IPS-20b (cell line): ENCODE data around the gene BGN.

Experiments used
- H3K27ac ChIP-seq: one replicate; pipeline ENCODE4 v1.5.1; 2013; ENCODE audit warnings: low read length
- H3K27me3 ChIP-seq: 2 replicates; pipeline ENCODE4 v1.6.1; 2013; ENCODE audit warnings: mild to moderate bottlenecking, low read length, inconsistent platforms; ENCODE audit not compliant: insufficient read depth
- H3K36me3 ChIP-seq: 2 replicates; pipeline ENCODE4 v1.6.1; 2013; ENCODE audit warnings: low read depth, mild to moderate bottlenecking, inconsistent platforms, low read length, moderate library complexity; ENCODE audit not compliant: insufficient read depth
- H3K4me1 ChIP-seq: 2 replicates; pipeline ENCODE4 v1.6.1; 2013; ENCODE audit warnings: mild to moderate bottlenecking, control low read depth, inconsistent platforms, low read length, moderate library complexity; ENCODE audit not compliant: insufficient read depth
- H3K4me3 ChIP-seq: 2 replicates; pipeline ENCODE4 v1.5.1; 2013; ENCODE audit warnings: mild to moderate bottlenecking, low read length, inconsistent platforms
- H3K9ac ChIP-seq: 2 replicates; pipeline ENCODE4 v1.6.1; 2013; ENCODE audit warnings: low read depth, mild to moderate bottlenecking, inconsistent platforms, low read length, moderate library complexity
- H3K9me3 ChIP-seq: 2 replicates; pipeline ENCODE4 v1.6.1; 2013; ENCODE audit warnings: mild to moderate bottlenecking, low read depth, low read length, inconsistent platforms; ENCODE audit not compliant: insufficient read depth

BGN gene

DNA sequence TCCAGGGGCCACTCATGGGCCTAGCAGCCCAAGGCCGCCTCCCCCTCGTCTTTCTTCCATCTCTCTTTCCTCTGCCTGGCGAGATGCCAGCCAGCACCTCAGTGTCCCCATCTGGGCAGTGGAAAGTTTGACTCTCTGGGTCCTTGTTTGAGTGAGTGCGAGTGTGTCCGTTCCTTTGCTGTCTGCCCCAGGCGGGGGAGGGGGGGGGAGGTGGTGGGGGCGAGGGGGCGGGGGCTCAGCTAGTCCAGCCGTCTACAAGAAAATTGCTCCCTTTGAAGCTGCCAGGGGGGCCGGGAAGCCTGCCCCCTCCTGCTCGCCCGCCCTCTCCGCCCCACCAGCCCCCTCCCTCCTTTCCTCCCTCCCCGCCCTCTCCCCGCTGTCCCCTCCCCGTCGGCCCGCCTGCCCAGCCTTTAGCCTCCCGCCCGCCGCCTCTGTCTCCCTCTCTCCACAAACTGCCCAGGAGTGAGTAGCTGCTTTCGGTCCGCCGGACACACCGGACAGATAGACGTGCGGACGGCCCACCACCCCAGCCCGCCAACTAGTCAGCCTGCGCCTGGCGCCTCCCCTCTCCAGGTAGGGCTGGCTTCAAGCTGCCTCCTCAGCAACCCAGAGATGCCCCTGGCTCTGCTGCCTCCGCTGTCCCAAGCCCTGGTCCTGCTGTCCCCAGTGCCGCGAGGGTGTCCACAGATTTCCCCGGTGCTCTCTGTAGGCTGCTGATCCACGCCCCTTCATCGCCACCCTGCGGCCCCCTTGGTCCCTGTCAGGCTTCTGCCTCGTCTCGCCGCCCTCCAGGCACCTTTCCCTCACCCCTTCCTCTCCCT lies at the start of gene BGN:
Gene BGN (plus strand): TSS at position 440 of the 821 bp plus-strand sequence. CDS start 9,652 bp downstream, outside the sequence.
- Histone ChIP-seq H3K4me1 (no peaks in the 10 kb centered on the region), H3K36me3 (no peaks in the 10 kb centered on the region), H3K27ac (no peak within 1 kb of the TSS), H3K9me3 (no peaks in the 10 kb centered on the region), H3K4me3 (peak within 1 kb of the TSS; percentile 57; the same call in 1 of the 2 replicates), H3K27me3 (no peaks in the 10 kb centered on the region; the same call in 1 of the 2 replicates), H3K9ac (no peak within 1 kb of the TSS)

DNA sequence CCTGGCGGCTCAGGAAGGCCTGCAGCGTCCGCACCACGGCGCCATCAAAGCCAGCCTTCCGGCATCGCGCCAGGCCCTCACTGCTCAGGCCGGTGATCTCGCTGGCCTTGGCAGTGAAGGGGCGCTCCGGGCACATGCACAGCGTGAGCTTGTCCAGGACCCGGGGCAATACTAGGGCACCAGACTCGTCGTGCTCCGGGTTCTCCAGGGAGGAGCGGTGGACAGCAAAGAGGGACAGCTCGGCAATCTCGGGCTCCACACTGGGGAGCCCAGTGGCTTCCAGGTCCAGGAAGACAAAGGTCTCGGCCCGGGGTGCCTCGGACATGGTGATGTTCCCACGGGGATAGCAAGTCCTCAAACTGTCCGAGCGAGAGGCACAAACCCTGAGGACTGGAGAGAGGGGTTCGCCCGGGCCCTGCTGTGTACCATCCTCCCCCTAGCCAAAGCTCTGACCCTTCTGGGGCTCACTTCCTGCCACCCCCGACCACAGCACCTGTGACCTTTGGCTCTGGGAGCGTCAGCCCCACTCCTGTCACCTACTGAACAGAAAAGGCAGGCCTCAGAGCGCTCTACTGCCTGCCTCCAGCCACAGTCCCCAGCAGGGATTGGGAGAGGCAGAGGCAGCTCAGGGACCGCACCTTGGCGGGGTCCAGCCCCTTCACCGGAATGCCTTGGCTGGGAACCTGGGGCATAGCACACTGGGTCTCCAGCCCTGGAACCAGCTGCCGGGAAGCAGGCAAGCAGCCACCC lies 49.5 kb upstream of the BGN start:
- no peak overlapping the region for H3K4me3 ChIP-seq
- no peaks in the 10 kb centered on the region for H3K36me3 ChIP-seq
- H3K9me3 ChIP-seq: no peaks in the 10 kb centered on the region
- H3K9ac ChIP-seq: no peak overlapping the region
- no peaks in the 10 kb centered on the region for H3K4me1 ChIP-seq
- H3K27me3 ChIP-seq: no peaks in the 10 kb centered on the region
- no peak overlapping the region for H3K27ac ChIP-seq

DNA sequence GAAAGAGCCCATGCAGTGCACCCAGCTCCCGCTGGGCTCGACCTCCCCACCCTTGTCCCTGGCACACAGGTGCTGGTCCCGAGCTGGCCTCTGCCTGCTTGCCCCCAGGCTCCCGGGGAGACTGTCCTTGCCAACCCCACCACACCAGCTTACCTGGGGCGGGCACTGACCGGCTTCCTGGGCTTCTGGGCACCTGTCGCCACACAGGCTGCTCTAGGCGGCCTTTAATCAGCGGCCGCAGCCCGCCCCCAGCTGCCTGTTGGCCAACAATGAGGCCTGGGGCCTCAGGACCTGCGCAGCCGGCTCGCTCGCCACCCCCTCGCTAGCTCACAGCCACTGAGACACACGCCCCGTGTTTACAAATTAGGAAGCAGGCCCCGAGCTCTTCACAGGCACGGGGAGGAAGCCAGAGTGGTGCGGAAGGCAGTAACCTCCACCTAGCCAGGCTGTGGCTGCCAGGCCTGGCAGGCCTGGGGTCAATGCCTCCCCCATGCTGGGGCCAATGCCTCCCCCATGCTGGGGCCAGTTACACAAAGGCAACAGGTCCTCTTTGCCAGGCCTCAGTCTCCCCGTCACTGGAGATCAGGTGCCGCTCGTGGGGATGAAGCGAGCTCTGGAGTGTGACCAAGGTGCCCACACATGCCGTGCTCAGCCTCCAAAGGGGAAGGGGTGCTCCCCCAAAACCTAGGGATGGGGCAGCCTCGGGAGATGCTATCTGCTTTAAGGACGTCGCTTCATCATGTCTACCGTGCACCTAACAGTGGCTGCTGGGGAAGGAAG lies 48.7 kb upstream of the BGN start, which contains the start of gene TREX2:
Gene TREX2 (minus strand): TSS at position 201 of the 780 bp plus-strand sequence. CDS start 626 bp downstream, outside the sequence.
- Histone ChIP-seq H3K27me3 (no peaks in the 10 kb centered on the region), H3K4me3 (no peak within 1 kb of the TSS), H3K27ac (no peak within 1 kb of the TSS), H3K4me1 (no peaks in the 10 kb centered on the region), H3K9me3 (no peaks in the 10 kb centered on the region), H3K9ac (no peak within 1 kb of the TSS), H3K36me3 (no peaks in the 10 kb centered on the region)

DNA sequence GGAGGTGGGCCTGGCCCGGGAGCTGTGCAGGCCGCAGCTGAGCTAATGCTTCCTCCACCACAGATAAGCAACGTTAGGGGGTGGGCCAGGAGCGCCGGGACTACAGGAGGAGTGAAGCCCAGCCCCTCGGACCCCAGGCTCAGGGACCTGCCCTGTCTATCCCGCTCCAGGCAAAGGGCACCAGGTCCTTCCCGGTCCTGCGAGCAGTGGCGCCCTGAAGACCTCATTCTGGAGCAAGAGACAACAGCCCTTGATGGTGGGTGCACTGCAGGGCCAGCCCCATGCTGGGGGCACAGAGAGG lies 48.2 kb upstream of the BGN start:
- no peaks in the 10 kb centered on the region for H3K36me3 ChIP-seq
- no peak overlapping the region for H3K27ac ChIP-seq
- no peaks in the 10 kb centered on the region for H3K4me1 ChIP-seq
- no peak overlapping the region for H3K9ac ChIP-seq
- H3K27me3 ChIP-seq: no peaks in the 10 kb centered on the region
- no peak overlapping the region for H3K4me3 ChIP-seq
- no peaks in the 10 kb centered on the region for H3K9me3 ChIP-seq

DNA sequence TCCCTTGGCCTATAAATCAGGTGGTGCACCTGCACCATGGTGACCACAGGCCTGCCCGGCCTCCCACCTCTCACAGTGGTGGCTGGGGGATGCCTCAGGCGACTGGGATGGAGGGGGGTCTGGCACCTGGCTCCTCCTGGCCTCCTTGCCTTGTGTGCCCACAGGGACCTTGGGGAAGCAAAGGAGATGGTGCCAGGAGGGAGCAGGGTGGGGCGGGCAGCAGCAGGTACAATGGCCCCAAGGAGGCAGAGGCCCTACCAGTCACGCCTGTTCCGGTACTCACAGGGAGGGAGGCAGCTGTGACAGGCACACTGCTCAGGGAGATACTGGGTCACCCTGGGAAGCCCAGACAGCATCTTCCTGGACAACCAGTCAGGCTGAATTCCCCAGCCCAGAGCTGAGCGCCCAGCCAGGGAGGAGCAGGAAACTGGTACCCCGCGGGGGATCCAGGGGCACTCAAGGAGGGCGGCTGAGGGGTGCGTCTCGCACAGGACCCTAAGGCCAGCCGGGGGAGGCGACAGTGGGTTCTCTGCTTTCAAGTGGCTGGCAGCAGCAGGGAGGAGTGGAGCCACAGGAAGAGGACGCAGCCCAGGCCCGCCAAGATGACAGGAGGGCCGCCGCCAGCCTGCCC lies 47.7 kb upstream of the BGN start:
- H3K27ac ChIP-seq: no peak overlapping the region

DNA sequence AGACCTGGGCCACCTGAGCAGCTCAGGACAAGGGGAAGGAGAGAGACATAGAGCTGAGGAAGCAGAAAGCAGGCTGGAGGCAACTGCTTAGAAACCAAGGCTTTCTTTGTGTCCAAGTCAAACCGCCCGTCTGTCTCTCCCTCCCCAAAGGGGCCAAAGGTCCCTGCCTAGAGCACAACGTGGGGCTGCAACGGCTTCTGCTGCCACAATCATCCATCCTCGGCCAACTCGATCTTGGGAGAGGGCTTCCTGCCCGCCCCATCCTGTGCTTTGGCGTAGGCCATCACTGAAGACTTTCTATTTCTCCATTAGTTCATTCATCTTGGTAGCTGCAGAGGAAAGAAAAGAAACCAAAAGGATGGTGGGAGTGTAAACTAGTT lies 47.2 kb upstream of the BGN start:
- H3K4me3 ChIP-seq: no peak overlapping the region
- H3K36me3 ChIP-seq: peaks cover 5% of the 10 kb centered on the region; the same call in 1 of the 2 replicates
- no peak overlapping the region for H3K9ac ChIP-seq
- H3K9me3 ChIP-seq: no peaks in the 10 kb centered on the region
- H3K27me3 ChIP-seq: no peaks in the 10 kb centered on the region
- H3K4me1 ChIP-seq: no peaks in the 10 kb centered on the region
- H3K27ac ChIP-seq: no peak overlapping the region

More for the DNA sequence above, 47.7 kb upstream of the BGN start:
- H3K36me3 ChIP-seq: peaks cover 3% of the 10 kb centered on the region; the same call in 1 of the 2 replicates
- no peak overlapping the region for H3K9ac ChIP-seq
- no peaks in the 10 kb centered on the region for H3K4me1 ChIP-seq
- H3K4me3 ChIP-seq: no peak overlapping the region
- no peaks in the 10 kb centered on the region for H3K27me3 ChIP-seq
- no peaks in the 10 kb centered on the region for H3K9me3 ChIP-seq

DNA sequence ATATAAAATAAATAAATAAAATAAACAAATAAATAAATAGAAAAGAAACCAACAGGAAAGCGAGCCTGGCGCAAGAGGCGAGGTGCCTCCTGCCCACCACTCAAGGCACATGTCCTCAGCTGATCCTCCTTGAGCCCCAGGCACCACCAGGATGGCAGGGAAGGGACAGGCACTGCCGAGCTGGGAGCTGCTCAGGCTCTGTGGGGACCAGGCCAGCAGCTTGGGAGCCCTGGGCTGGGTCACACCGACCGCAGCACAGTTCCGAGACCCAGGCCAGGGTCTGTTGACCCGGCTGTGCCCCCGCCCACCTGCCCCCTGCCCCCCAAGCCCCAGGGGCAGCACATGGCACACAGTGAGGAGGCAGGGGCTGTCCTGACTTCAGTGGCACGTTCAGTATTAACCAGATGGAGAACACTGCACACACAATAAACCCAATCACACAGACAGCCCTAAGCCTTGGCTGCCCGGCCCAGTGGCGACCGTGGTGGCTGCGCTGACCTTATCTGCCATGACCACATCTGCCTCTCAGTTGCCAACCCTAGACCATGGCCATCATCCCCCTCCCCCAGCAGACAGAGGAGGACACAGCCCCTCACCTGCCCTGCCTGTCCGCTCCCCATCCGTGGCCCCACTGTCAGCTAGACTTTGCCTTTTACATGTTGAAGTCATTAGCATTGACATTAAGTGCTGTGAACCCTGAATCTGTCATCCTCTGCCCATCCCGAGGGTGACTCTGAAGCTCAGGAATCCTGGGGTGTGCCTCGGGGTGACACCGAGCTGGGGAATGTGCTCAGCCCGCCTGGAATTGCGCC lies 46.0 kb upstream of the BGN start:
- Histone ChIP-seq H3K27ac (no peak overlapping the region), H3K9ac (no peak overlapping the region), H3K27me3 (no peaks in the 10 kb centered on the region), H3K4me1 (no peaks in the 10 kb centered on the region), H3K36me3 (peaks cover 5% of the 10 kb centered on the region; the same call in 1 of the 2 replicates), H3K9me3 (no peaks in the 10 kb centered on the region), H3K4me3 (no peak overlapping the region)

DNA sequence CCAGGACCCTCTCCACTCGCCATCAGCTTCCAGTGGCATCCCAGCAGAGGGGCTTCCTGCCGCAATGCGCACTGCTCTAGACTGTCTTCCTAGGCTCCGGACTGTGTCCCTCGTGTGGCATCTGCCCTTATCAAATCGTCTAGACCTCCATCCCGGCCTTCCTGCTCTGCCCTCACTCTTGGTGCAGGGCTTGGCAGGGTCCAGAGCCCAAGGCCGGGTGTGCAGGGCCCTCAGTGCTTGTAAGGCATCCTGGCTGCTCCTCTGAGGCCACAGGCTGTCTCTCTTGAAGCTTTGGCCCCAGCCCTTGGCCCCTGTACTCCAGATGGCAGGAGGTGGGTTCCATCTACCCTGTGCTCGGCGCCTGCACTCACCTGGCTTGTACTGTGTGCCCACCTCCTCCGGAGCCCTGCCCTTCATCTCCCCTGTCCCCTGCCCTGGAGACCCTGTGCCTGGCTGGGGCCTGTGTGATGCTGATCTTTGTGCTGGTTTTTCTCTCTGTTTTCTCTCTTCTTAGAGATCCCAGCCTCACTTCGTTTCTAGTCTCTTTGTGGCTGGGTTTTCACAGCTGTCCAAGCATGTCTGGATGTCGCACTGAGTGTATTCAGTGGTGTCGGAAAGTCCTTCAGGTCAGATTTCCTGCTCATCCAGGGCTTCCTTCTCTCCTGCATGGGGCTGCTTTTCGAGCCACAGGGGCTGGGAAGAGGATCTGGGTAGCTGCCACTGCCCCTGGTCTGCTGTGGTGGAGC lies 45.2 kb upstream of the BGN start:
- no peak overlapping the region for H3K27ac ChIP-seq
- H3K4me1 ChIP-seq: no peaks in the 10 kb centered on the region
- H3K27me3 ChIP-seq: no peaks in the 10 kb centered on the region
- no peak overlapping the region for H3K9ac ChIP-seq
- H3K9me3 ChIP-seq: no peaks in the 10 kb centered on the region
- H3K36me3 ChIP-seq: peaks cover 5% of the 10 kb centered on the region
- no peak overlapping the region for H3K4me3 ChIP-seq

DNA sequence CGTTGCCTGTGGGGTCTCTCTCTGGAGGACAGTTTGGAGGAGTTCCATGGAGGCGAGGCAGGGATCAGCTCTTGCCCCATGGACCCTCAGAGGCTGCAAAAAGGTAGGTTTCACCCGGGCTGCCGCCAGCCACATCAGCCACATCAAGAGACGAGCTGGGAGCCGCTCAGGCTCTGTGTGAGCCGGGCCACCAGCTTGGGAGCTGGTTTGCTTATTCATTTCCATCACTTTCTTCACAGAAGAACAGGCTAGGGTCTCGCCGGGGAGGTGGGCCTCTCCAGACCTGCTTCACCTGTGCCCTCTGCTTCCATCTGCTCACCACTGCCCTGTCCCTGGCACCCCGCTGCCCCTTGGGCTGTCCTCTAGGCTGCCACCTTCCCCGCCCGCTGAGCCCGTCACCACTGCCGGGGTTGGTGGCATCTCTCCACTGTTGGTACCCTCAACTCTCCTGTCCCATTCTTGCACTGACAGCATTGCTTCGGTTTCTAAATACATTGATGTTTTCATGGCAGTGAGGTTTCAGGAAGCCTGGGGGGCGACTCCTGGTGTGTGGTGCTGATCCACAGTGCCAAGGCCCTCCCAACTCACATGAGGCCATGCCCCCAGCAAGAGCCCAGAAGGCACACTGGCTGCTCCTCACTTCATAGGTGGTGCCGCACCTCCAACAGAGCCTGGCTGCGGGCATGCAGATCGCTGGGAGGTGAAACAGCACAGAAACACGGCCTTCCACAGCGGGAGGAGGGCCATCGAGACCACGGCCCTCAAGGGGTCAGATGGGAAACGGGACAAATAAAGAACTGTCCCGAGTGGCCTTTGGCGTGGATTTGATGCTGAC lies 44.4 kb upstream of the BGN start:
- H3K4me3 ChIP-seq: no peak overlapping the region
- H3K9ac ChIP-seq: no peak overlapping the region
- no peaks in the 10 kb centered on the region for H3K27me3 ChIP-seq
- H3K4me1 ChIP-seq: no peaks in the 10 kb centered on the region
- H3K27ac ChIP-seq: no peak overlapping the region
- H3K36me3 ChIP-seq: peaks cover 5% of the 10 kb centered on the region
- H3K9me3 ChIP-seq: no peaks in the 10 kb centered on the region

DNA sequence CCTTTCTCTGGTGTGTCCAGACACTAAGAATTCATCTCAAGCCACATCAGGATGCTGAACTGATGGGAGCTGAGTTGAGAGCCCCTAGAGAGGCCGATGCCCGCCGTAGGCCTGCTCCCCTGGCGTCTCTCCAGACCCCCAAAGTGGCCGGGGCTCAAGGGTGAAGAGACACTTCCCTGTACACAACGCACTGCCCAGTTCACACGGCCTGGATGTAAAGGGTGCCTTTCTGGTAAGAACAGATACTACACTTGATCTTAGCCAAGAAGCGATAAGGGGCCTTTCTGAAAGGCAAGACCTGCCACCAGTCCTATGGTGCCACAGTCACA lies 43.9 kb upstream of the BGN start:
- Histone ChIP-seq H3K9ac (no peak overlapping the region), H3K27ac (no peak overlapping the region), H3K36me3 (peaks cover 5% of the 10 kb centered on the region), H3K4me3 (no peak overlapping the region), H3K4me1 (no peaks in the 10 kb centered on the region), H3K27me3 (no peaks in the 10 kb centered on the region), H3K9me3 (no peaks in the 10 kb centered on the region)
